Activated T-cell treated with anti-CD3 and anti-CD28 coated beads, Interleukin-2, amount 50 U/mL, for 1 hour (primary cell): Measurements from ENCODE around the gene TMLHE.
A peak's percentile ranks its signal among the peaks of the same experiment; 100 is the strongest.
"Not testable (repeated sequence)": the region's sequence is repeated elsewhere in the genome, so short reads cannot be mapped to it uniquely, and the experiment has no call there.

Experiments used
- DNase-seq: peaks from one replicate; pipeline ENCODE4 v3.0.0-alpha.2; 2020

The TMLHE gene

GRCh38 chrX:155612312-155613224 is at the start of gene TMLHE, which contains the start of gene SPRY3:
Gene TMLHE, minus strand, starts transcription at chrX:155612952. Its CDS starts 67,676 bp downstream, at chrX:155545276.
Gene SPRY3, plus strand, starts transcription at chrX:155612586.
- DNase-seq, result peak; percentile 63

- no peak for DNase-seq
Observed at GRCh38 chrX:155662282-155662681, 49.5 kb upstream of the TMLHE start.

GRCh38 chrX:155645180-155645579 is 32.4 kb upstream of the TMLHE start:
- DNase-seq, result no peak

- no peak for DNase-seq
Observed at GRCh38 chrX:155643240-155643639, 30.5 kb upstream of the TMLHE start.

- DNase-seq, result not testable (repeated sequence)
Observed at GRCh38 chrX:155641371-155641770, 28.6 kb upstream of the TMLHE start.

- no peak for DNase-seq
Observed at GRCh38 chrX:155637714-155638113, 25.0 kb upstream of the TMLHE start.

- not testable (repeated sequence) for DNase-seq
Observed at GRCh38 chrX:155635019-155635418, 22.3 kb upstream of the TMLHE start.

- no peak for DNase-seq
Observed at GRCh38 chrX:155632431-155633100, 19.8 kb upstream of the TMLHE start.

GRCh38 chrX:155620110-155620509 is 7.4 kb upstream of the TMLHE start:
- DNase-seq, result not testable (repeated sequence)

GRCh38 chrX:155615938-155616337 is 3.2 kb upstream of the TMLHE start:
- DNase-seq, result no peak

- no peak for DNase-seq
Observed at GRCh38 chrX:155613927-155614559, 1.3 kb upstream of the TMLHE start.

GRCh38 chrX:155611302-155611701 is 1.4 kb downstream of the TMLHE start:
- no peak for DNase-seq

GRCh38 chrX:155592981-155593380 is 19.8 kb downstream of the TMLHE start:
- no peak for DNase-seq

- no peak for DNase-seq
Observed at GRCh38 chrX:155592331-155592730, 20.4 kb downstream of the TMLHE start.

GRCh38 chrX:155577682-155578081 is 35.1 kb downstream of the TMLHE start:
- DNase-seq, result no peak

- no peak for DNase-seq
Observed at GRCh38 chrX:155563099-155563498, 49.7 kb downstream of the TMLHE start.

- no peak for DNase-seq
Observed at GRCh38 chrX:155544881-155545280, 67.9 kb downstream of the TMLHE start.

- DNase-seq, result no peak
Observed at GRCh38 chrX:155535866-155536265, 76.9 kb downstream of the TMLHE start.

- DNase-seq, result no peak
Observed at GRCh38 chrX:155534800-155535199, 78.0 kb downstream of the TMLHE start.

- DNase-seq, result not testable (repeated sequence)
Observed at GRCh38 chrX:155527023-155527422, 85.7 kb downstream of the TMLHE start.

GRCh38 chrX:155514225-155514624 is 98.5 kb downstream of the TMLHE start:
- no peak for DNase-seq

- no peak for DNase-seq
Observed at GRCh38 chrX:155505296-155505695, 107.5 kb downstream of the TMLHE start.

- not testable (repeated sequence) for DNase-seq
Observed at GRCh38 chrX:155495134-155495533, 117.6 kb downstream of the TMLHE start.
